ENCODE measurements around the gene ADIPOR2.
"Not testable (repeated sequence)": the region's sequence is repeated elsewhere in the genome, so short reads cannot be mapped to it uniquely, and the experiment has no call there.

ADIPOR2 gene

DNA sequence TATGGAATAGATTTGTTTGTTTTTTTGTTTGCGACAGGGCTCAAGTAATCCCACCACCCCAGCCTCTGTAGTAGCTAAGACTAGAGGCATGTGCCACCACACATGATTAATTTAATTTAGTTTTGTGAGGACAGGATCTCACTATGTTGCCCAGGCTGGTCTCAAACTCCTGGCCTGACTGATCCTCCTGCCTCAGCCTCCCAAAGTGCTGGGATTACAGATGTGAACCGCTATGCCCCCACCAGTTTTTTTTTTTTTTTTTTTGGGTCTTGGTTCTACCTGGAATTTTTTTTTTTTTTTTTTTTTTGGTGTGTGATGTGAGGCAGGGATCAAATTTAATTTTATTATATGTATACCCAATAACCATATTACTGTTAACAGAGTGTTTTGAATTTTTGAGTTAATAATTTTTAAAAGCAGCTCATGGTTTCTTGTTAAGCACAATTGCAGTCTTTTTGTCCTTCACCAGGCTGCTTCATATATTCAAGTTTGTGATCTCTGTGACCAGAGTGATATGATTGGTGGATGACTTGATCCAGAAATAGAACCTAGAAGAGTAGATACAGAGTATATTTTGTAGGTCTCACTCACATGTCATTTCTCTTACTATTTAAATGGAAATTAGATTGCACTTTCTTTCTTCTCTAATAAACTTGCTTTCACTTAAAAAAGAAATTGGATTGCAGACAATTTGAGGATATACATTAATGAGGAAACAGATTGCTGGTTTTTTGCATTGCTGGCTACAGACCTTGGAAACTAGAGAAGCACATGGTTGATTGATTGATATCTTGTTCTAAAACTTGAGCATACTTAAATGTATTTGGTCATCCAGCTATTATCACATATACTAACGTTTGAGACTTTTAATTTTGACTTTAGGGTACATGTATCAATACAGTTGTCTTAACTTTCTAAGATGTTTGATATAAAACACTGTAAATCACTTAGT is 13.2 kb downstream of the ADIPOR2 start:
- DNase-seq, result no peak

DNA sequence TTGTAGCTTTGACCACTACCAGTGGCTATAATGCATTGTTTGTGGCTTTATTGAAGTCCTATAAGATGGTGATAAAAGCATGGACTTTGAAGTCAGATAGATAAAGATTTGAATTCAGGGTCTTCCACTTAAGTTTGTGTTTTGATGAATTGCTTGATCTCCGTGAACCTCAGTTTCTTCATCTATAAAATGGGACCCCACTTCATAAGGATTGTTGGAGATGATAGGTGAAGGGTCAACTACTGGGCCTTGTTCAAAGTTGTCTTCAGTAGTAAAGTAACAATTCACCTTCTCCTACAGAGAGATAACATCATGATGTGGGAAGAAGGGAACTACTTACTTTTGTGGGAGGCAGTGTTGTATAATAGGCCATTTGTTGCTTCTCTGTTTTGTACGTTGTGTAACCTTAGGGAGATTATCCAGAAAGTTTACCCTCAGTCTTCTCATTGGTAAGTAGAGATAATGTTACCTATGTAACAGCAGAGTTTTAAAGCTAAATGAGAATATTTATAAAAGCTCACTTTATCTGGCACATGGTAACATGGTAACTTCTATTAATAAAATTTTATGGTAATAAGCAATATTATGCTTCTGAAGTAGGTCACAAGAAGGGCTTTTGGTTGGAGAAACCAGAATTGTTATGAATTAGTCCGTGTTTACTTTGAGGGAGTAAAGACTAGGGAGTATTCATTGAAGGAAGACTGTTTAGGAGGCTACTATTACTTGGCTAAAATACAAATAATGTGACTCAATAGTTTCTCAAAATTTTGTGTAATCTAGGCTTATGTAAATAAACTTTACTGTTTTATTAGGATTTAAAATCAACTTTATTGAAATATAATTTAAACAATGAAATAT is 15.1 kb downstream of the ADIPOR2 start:
- DNase-seq, result no peak

DNA sequence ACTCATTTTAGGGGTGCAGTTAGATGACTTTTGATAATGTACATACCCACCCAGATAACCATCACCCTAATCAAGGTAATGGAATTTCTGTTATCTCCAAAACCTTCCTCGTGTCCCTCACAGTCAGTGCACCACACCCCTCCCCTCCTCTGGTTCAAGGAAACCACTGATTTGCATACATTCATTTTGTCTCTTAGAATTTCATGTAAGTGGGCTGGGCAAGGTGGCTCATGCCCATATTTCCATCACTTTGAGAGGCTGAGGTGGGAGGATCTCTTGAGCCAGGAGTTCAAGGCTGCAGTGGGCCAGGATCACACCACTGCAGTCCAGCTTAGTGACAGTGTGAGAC is 15.7 kb downstream of the ADIPOR2 start:
- no peak for DNase-seq

DNA sequence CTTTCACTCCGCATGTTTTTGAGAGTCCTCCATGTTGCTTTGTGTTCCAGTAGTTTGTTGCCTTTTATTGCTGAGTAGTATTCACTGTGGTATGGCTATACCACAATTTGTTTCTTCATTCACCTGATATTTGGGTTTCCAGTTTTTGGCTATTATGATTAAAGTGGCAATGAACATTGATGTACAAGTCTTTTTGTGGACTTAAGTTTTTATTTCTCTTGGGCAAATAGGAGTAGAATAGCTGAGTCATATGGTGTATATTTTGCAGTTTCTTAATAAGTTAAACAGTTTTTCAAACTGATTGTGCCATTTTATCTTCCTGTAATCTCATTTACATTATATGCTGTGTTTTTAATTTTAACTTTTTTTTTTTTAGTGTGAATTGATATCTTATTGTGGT is 16.2 kb downstream of the ADIPOR2 start:
- DNase-seq, result no peak

DNA sequence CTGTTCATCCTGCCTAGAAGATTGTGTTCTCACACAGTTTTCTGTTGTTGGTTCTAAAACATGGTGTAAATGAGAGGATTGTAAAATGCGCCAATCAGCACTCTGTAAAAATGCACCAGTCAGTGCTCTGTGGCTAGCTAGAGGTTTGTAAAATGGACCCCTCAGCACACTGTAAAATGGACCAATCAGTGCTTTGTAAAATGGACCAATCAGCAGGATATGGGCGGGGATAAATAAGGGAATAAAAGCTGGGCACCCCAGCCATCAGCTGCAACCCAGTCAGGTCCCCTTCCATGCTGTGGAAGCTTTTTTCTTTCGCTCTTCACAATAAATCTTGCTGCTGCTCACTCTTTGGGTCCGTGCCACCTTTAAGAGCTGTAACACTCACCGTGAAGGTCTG is 19.1 kb downstream of the ADIPOR2 start:
- not testable (repeated sequence) for DNase-seq

DNA sequence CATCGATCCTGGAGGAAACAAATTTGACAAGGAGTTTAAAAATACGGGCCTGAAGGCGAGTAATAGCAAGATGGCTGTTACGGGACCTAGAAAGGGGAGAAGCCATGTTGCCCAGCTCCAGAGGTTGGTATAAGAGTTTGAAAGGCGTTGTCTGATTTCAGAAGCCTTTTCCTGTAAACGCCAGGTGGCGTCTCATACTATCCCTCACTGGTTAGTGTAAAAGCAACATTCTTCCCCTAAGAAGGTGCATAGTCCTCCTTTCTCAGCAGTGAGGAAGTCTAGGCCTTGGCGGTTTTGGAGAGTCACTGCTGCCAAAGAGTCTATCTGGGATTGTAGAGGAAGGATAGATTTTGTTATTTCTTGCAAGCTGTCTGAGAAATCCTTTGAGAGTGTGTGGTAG is 20.0 kb downstream of the ADIPOR2 start:
- DNase-seq, result not testable (repeated sequence)

DNA sequence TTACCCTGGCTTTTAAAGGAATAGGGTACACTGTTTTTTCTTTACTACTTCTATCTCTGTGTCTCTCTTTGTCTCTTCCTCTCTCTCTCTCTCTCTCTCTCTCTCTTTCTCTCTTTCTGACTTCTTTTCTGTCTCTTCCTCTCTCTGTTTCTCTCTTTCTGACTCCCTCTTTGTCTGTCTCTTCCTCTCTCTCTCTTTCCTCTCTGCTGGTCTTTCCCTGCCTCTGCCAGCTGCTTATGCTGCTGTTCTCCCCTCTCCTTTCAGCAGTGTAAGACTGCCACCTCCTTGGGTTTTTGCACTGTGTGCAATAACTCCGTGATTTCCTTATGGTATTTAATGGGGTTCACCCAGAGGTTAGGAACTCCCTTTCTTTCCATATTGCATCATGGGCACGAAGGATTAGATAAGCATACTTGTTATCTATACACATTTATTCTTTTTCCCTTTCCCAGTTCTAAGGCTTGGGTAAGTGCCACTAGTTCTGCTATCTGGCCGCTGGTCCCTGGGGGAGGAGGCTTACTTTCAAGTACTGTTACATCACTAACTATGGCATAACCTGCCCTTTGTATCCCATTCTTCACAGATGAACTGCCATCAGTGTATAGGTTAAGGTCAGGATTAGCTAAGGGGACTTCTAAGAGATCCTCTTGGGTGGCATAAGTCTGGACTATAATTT is 20.8 kb downstream of the ADIPOR2 start:
- not testable (repeated sequence) for DNase-seq

DNA sequence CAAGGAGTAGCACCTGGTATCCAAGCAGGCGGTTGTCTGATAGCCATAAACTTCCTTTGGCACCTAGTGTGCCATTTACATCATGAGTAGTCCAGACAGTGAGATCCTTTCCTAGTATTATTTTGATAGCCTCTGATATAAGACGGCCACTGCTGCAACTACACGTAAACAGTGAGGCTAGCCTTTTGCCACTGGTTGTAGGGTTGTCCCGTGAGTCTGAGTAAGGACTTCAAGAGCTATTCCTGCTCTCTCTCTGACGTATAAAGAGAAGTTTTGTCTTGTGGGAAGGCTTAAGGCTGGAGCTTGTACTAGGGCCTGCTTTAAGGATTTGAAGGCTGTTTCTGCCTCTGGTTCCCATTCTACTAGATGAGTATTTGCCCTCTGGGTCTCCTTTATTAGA is 21.4 kb downstream of the ADIPOR2 start:
- DNase-seq, result not testable (repeated sequence)

DNA sequence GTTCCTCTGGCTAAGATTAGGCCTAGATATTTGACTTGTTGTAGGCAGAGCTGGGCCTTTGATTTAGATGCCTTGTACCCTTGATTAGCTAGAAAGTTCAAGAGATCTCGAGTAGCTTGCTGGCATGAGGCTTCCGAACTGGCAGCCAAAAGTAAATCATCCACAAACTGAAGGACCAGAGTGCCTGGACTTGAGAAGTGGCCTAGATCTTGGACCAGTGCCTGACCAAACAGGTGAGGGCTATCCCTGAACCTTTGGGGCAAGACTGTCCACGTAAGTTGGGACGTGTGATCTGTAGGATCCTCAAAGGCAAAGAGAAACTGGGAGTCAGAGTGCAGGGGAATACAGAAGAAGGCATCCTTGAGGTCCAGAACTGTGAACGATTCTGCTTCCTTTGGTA is 22.0 kb downstream of the ADIPOR2 start:
- DNase-seq, result not testable (repeated sequence)

DNA sequence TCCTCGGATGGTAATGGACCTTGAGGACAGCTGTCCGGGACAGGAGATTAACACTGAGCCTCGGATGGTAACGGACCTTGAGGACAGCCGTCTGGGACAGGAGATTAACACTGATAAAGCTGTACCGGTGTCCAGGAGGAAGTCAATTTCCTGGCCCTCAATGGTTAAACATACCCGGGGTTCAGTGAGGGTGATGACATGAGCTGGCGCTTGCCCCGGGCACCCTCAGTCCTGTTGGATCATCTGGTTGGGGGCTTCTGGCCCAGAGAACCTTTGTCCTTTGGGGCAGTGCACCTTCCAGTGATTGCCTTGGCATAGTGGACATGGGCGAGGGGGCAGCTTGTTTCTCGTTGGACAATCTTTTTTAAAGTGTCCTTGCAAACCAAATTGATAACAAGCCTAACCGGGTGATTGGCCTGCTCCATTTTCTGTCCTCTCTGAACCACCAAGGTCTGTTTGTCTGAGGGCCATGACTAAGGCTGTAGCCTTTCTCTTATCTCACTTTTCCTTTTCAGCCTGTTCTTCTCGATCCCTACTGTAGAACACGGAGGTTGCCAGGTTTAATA is 23.0 kb downstream of the ADIPOR2 start:
- not testable (repeated sequence) for DNase-seq

DNA sequence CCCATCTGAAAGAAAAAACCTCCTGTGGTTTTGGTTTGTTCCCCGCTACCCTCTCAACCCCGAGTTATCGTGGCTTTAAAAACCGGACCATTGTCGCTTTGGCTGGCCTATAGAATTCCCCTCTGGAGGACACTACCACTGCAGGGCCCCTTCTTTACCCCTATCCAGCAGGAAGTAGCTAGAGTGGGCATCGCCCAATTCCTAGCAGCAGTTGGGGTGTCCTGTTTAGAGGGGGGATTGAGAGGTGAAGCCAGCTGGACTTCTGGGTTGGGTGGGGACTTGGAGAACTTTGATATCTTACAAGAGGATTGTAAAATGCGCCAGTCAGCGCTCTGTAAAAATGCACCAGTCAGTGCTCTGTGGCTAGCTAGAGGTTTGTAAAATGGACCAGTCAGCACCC is 24.6 kb downstream of the ADIPOR2 start:
- not testable (repeated sequence) for DNase-seq

DNA sequence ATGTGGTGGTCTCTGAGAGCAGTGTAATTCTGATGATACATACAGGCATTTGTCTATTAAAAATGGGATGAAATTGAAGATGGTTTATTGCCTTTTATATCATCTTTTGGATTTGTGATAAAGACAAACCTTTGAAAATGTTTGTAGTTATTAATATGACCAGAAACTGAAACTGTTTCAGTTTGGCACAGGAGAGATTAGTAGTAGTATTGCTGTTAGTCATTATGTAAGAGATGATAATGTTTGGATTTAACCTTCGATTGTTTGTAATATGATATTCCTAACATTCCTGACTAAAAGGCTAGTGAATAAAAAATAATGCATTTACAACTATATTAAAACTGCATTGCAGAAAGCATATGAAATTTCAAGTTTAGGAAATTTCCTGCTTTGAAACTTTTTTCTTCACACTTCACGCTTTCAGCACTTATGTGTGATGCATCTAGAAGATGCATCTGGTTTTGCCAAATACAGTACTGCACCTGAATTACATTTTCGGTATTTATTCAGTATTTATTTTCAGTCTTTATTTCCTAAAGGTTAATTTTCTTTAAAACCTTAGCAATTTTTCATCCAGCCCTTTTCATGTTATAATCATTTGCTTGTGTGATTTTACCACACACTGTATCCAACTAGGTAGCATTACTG is 25.5 kb downstream of the ADIPOR2 start:
- no peak for DNase-seq

DNA sequence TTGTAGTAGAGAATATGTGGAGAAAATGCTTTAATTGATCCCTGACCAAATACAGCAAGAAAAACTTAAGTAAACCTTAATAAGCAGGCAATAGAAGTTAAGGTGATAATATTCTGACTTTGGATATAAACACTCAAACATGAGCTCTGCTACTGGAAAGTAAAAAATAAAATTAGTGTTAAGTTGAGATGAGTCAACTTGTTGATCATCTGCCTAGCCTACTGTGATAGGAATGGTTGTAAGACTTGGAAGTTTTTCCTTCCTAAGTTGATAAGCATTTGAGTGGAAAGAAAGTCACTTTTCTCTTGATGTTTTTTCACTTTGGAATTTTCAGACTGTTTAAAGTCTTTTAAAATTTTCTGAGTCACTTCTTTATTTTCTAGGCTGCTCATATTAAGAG is 26.0 kb downstream of the ADIPOR2 start:
- DNase-seq, result no peak

DNA sequence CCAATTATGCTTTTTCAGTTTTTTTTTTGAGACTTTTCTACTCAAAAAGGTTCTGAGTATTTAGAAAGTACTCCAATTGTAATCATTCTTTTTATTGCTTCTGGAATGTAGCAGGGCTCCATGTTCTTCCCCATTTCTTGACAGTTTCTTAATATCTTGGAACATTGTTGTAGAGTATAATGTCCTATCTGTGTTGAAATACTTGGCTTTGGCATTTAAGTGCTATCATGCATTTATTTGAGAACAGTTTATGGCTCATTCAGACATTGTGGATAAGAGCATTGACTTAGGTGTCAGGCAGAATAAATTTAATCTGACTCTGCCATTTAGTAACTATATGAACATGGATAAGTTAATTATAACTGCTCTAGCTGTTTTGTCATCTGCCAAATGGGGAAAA is 28.3 kb downstream of the ADIPOR2 start:
- no peak for DNase-seq

DNA sequence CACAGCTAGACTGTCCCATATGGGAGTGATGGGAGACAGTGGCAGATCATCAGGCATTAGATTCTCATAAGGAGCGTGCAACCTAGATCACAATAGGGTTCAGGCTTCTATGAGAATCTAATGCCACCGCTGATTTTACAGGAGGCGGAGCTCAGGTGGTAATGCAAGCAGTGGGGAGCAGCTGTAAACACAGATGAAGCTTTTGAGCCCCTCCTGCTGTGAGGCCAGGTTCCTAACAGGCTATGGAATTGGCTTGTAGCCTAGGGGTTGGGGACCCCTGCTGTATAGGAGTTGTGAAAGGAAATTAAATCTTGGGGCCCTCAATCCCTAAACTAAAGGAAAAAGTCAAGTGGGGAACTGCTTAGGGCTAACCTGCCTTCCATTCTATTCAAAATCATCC is 29.6 kb downstream of the ADIPOR2 start:
- no peak for DNase-seq

DNA sequence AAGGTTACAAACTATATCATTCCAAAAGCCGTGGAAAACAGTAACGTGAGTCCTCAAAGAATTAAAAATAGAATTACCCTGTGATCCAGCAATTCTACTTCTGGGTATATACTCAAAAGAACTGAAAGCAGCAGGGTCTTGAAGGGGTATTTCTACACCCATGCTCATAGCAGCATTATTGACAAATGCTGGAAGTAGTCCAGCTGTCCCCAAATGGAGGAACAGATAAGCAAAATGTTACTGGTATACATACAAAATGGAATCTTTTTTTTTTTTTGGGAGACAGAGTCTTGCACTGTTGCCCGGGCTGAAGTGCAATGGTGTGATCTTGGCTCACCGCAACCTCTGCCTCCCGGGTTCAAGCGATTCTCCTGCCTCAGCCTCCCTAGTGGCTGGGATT is 32.9 kb downstream of the ADIPOR2 start:
- no peak for DNase-seq

DNA sequence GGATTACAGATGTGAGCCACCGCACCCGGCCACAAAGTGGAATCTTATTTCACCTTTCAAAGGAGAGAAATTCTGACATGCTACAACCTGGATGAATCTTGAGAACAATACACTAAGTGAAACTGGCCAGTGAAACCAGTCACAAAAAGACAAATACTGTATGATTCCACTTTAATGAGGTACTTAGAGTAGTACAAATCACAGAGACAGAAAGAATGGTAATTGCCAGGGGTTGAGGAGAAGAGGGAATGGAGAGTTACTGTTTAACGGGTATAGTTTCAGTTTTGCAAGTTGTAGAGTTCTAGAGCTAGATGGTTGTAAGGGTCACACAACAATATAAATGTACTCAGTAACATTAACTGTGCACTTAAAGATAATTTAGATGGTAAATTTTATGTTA is 33.4 kb downstream of the ADIPOR2 start:
- DNase-seq, result no peak

DNA sequence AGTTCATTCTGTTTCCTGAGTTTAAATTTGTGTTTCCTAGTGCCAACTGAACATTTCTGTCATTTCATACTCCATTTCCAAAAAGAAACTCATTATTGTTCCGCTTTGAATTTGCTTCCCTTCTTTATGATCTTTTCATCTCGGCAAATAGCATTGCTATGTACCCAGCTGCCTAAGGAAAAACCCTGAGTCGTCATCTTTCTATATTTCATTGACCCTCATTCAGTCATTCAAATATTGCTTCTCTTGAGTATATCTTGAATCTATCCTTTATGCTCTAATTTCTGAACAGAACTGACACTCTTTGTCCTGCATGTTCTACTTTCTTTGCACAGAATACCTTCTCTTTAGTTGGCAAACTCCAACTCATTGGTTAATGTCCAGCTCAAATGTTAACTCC is 35.9 kb downstream of the ADIPOR2 start:
- no peak for DNase-seq

DNA sequence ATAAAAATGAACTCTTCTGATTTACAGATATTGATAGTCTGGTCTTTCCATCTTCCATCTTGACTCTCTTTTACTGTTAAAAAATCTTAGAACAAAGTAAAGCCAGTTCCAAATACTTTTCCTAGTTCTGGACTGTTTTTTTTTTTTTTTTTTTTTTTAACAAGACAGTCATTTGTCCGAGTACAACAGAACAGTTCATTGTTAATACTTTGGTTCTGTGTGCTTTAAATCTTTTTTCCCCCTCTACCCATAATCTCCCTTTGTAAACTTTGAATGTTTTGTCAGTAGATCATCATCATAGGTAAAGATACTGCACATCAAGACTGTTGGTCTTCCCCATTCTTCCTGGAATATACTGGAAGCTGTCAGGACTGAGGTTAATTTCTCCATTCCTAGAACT is 38.0 kb downstream of the ADIPOR2 start:
- no peak for DNase-seq

DNA sequence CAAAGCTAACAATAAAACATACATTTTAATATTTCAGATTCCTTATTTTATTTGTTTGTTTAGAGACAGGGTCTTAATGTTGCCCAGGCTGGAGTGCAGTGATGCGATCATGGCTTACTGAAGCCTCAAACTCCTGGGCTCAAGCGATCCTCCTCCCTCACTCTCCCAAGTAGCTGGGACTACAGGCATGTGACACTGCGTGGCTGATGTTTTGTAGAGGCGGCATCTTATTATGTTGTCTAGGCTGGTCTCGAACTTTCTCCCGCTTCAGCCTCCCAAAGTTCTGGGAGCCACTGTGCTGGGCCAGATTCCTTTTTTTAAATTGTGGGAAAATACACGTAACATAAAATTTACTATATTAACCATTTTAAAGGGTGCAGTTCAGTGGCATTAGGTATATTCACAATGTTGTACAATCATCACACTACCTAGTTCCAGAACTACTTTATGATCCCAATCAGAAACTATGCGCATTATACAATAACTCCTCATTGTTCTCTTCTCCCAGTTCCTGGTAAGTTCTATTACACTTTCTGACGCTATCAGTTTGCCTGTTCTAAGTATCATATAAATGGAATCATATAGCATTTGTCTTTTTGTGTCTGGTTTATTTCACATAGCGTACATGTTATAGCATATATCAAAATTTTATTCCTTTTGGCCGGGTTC is 40.3 kb downstream of the ADIPOR2 start:
- no peak for DNase-seq

DNA sequence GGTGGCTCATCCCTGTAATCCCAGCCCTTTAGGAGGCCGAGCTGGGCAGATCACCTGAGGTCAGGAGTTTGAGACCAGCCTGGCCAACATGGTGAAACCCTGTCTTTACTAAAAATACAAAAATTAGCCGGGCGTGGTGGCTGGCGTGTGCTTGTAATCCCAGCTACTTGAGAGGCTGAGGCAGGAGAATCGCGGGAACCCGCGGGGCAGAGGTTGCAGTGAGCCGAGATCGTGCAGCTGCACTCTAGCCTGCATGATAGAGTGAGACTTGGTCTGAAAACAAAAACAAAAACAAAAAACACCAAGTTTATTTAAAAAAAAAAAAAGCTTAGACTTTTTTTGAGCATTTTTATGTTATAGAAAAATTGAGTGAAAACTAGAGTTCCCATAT is 40.8 kb downstream of the ADIPOR2 start:
- not testable (repeated sequence) for DNase-seq

All from right kidney (tissue), 1 donor.